Left lung (tissue), 10 donors: Measurements from ENCODE around the gene WFDC8. TPM values are rescaled to one million over a fixed set of nuclear protein-coding genes. Genes with fewer than 3 reads are reported as not detected.
A peak's percentile ranks its signal among the peaks of the same experiment; 100 is the strongest.
"Not testable (repeated sequence)": the region's sequence is repeated elsewhere in the genome, so short reads cannot be mapped to it uniquely, and the experiment has no call there.

ENCODE experiments used
- ATAC-seq: fragments of 200-7000 bp; cut with Tn5 transposase; one replicate; pipeline ENCODE4 v1.9.1; 2020; ENCODE audit warnings: moderate library complexity
- DNase-seq, 4 donors: peaks; one replicate each; pipeline ENCODE4 v3.0.0-alpha.2; 2013 to 2020
- H3K27ac ChIP-seq, 2 donors: fragments of 200-600 bp; sonication (generic) in 1 of 2; one replicate each; pipeline versions ENCODE4 v1.5.0 to v1.8.0; 2020 to 2021
- H3K27me3 ChIP-seq, 2 donors: fragments of 200-600 bp; sonication (generic) in 1 of 2; one replicate each; pipeline versions ENCODE4 v1.5.0 to v1.8.0; 2020 to 2021
- H3K36me3 ChIP-seq, 2 donors: fragments of 200-600 bp; sonication (generic) in 1 of 2; one replicate each; pipeline versions ENCODE4 v1.5.0 to v1.8.0; 2020 to 2021
- H3K4me1 ChIP-seq, 2 donors: fragments of 200-600 bp; one replicate each; pipeline ENCODE4 v1.8.0; 2021
- H3K4me3 ChIP-seq, 2 donors: fragments of 200-600 bp; sonication (generic) in 1 of 2; one replicate each; pipeline versions ENCODE4 v1.5.0 to v1.8.0; 2020 to 2021; ENCODE audit warnings: mild to moderate bottlenecking in 1 of 2
- H3K9me3 ChIP-seq, 2 donors: fragments of 200-600 bp; sonication (generic) in 1 of 2; one replicate each; pipeline versions ENCODE4 v1.5.0 to v1.8.0; 2020 to 2021
- intact Hi-C, 2 donors: fragments of 100-400 bp; cut with DNase I; formaldehyde crosslinking; loops; one replicate each; pipeline versions ENCODE4 v1.11.2 to v1.14.2; 2022
- polyA plus RNA-seq, 6 donors: library from polyadenylated mRNA; unstranded; fragments of 120-200 nt; gene quantifications; one replicate each; pipeline ENCODE4 v1.2.1, GENCODE V29; 2013; ENCODE audit not compliant: insufficient read length in 6 of 6
- total RNA-seq, 2 donors: library from RNA; stranded (reverse); fragmentation: NEBNext Ultra II Directional; extraction: Animal tissue kit (Norgen Biotek cat#: 25700); gene quantifications; one replicate each; pipeline ENCODE4 v1.2.1, GENCODE V29; 2021
- TF ChIP-seq, protein P1 (sequence below), 2 donors: fragments of 200-600 bp; sonication (generic) in 1 of 2; IDR thresholded peaks; one replicate each; pipeline versions ENCODE4 v1.5.0 to v1.8.0; 2021; ENCODE audit warnings: antibody characterized with exemption in 2 of 2
- donor health status: DM: no; HTN: yes; CAD: no.
- donor health status: DM: no; HTN: no; CAD: no.

The WFDC8 gene
- total and polyA plus RNA-seq, 8 donors: 0.28 TPM; not detected in 7

DNA sequence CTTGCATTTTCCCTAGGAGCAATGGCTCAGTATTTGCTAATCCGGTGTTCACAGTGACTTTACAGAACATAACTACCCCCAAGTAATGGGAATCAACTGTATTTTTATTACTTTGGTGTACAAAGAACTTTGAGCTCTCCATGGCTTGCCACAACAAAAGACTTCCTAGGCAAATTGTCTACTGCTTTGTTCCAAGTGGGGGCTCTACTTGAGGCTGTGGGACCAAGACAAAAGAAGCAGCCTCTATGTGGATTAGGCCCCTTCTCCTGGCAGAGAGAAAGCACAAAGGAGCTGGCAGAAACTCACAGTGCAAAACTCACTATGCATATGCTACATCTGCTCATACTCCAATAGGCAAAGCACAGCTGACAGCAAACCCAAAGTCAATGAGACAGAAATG, 853 bp downstream of the WFDC8 start:
- H3K4me1 ChIP-seq: no peaks in the 10 kb centered on the region
- intact Hi-C loops: no loop called here
- DNase-seq (no peak), ATAC-seq (no peak)
- H3K4me3 ChIP-seq: no peak overlapping the region
- peaks cover 0 to 13% of the 10 kb centered on the region in 2 donors for H3K27me3 ChIP-seq
- no peaks in the 10 kb centered on the region for H3K9me3 ChIP-seq
- H3K36me3 ChIP-seq: no peaks in the 10 kb centered on the region
- H3K27ac ChIP-seq: no peak overlapping the region
- TF ChIP-seq, protein P1, sequence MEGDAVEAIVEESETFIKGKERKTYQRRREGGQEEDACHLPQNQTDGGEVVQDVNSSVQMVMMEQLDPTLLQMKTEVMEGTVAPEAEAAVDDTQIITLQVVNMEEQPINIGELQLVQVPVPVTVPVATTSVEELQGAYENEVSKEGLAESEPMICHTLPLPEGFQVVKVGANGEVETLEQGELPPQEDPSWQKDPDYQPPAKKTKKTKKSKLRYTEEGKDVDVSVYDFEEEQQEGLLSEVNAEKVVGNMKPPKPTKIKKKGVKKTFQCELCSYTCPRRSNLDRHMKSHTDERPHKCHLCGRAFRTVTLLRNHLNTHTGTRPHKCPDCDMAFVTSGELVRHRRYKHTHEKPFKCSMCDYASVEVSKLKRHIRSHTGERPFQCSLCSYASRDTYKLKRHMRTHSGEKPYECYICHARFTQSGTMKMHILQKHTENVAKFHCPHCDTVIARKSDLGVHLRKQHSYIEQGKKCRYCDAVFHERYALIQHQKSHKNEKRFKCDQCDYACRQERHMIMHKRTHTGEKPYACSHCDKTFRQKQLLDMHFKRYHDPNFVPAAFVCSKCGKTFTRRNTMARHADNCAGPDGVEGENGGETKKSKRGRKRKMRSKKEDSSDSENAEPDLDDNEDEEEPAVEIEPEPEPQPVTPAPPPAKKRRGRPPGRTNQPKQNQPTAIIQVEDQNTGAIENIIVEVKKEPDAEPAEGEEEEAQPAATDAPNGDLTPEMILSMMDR (IDR thresholded peaks at IDR 0.05): no peak

DNA sequence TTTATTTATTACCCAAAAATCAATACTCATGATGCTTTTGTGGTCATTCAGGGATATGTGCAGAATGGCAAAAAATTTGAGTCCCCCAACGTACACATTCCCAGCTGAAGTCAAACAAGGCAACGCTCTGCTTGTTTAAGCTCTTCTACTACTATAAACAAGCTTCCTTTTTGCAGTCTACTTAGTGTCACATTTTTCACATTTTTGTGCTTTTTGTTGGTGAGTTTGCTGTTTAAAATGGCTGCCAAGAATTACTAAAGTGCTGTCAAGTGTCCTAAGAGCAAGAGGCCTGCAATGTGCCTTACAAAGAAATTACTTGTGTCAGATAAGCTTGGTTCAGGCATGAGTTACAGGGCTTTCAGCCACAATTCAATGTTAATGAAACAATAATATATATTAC, 2.1 kb downstream of the WFDC8 start:
- Histone ChIP-seq H3K4me3 (no peak overlapping the region), H3K36me3 (no peaks in the 10 kb centered on the region), H3K27me3 (peaks cover 0 to 10% of the 10 kb centered on the region in 2 donors), H3K27ac (peak overlapping the region in 1 of 2 donors; percentile 47), H3K4me1 (no peaks in the 10 kb centered on the region), H3K9me3 (no peaks in the 10 kb centered on the region)
- DNase-seq (peak in 2 of 4 donors; percentile 18 to 48), ATAC-seq (peak; percentile 85)
- TF ChIP-seq, protein P1 (IDR thresholded peaks at IDR 0.05): no peak
- intact Hi-C loops: no loop called here

DNA sequence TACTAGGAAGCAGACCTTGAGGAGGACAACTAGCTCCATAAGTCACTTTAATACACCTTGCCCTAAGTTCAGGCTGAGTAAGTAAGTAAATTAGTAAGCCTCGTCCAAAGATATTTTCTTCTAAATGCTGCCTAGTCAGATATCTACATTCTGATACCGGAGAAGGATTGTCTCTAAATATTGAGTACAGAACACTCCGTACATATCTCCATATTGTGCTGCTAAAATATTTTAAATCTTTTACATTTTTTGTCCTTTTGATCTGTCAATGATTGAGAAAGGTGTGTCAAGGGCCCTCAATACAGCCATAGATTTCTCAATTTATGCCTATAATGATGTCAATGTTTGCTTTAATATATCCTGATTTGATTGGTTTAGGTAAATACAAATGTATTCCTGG, 3.2 kb downstream of the WFDC8 start:
- no peaks in the 10 kb centered on the region for H3K36me3 ChIP-seq
- no peaks in the 10 kb centered on the region for H3K4me1 ChIP-seq
- peak overlapping the region; percentile 6 to 14 for H3K27ac ChIP-seq
- no peaks in the 10 kb centered on the region for H3K9me3 ChIP-seq
- H3K27me3 ChIP-seq: peaks cover 0 to 1% of the 10 kb centered on the region in 2 donors
- no peak overlapping the region for H3K4me3 ChIP-seq
- TF ChIP-seq, protein P1 (IDR thresholded peaks at IDR 0.05): no peak
- ATAC-seq (peak; percentile 33), DNase-seq (no peak)
- intact Hi-C loops: no loop called here

DNA sequence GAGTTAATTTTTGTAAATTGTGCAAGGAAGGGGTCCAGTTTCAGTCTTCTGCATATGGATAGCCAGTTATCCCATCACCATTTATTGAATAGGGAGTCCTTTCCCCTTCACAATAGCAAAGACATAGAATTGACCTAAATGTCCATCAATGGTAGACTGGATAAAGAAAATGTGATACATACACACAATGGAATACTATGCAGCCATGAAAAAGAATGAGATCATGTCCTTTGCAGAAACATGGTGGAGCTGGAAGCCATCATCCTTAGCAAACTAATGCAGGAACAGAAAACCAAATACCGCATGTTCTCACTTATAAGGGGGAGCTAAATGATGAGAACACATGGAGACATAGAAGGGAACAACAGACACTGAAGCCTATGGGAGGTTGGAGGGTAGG, 9.4 kb downstream of the WFDC8 start:
- H3K36me3 ChIP-seq, intact Hi-C loops, H3K27ac ChIP-seq, DNase-seq, H3K9me3 ChIP-seq, ATAC-seq, H3K4me1 ChIP-seq, H3K27me3 ChIP-seq, H3K4me3 ChIP-seq: not testable (repeated sequence)

DNA sequence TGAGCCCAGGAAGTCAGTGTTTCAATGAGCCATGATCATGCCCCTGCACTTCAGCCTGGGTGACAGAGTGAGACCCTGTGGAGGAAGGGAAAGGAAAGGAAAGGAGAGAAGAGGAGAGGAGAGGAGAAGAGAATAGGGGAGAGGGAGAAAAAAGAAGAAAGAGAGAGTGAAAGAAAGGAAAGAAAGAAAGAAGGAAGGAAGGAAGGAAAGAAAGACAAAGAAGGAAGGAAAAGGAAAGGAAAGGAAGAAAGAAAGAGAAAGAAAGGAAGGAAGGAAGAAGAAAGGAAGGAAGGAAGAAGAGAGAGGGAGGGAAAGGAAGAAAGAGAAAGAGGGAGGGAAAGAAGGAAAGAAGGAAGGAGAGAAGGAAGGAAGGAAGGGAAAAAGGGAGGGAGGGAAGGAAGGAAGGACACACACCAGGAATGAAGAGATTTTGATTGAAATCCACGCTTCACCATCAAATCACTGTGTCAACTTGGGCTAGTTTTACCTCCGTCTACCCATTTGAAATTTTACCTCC, 14.3 kb downstream of the WFDC8 start:
- DNase-seq (no peak), ATAC-seq (no peak)
- Histone ChIP-seq H3K27ac (no peak overlapping the region), H3K4me3 (no peak overlapping the region), H3K36me3 (no peaks in the 10 kb centered on the region), H3K9me3 (no peaks in the 10 kb centered on the region), H3K27me3 (peaks cover 0 to 28% of the 10 kb centered on the region in 2 donors), H3K4me1 (no peaks in the 10 kb centered on the region)
- intact Hi-C loops: no loop called here
- TF ChIP-seq, protein P1 (IDR thresholded peaks at IDR 0.05): no peak

DNA sequence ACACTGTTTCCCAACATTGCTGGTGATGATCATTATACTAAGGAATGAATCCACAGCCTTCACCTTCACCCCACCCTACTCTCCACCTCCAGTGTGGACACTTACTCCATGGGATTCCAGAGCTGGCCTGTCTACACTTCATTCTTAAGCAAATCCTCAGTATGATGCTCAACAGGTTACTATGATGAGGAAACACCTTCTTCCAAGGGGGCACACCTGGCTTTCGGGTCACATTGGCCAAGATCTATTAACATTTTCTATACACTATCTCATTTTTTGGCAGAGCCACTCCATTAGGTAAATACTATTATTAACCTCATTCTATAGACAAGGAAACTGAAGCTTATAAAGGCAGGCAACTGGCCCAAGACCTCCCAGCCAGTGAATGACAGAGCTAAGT, 23.9 kb downstream of the WFDC8 start:
- no peak for DNase-seq
- no peaks in the 10 kb centered on the region for H3K36me3 ChIP-seq
- no peaks in the 10 kb centered on the region for H3K4me1 ChIP-seq
- no peaks in the 10 kb centered on the region for H3K27me3 ChIP-seq
- no peak for ATAC-seq
- TF ChIP-seq, protein P1 (IDR thresholded peaks at IDR 0.05): no peak
- H3K27ac ChIP-seq: no peak overlapping the region
- intact Hi-C loops: no loop called here
- no peak overlapping the region for H3K4me3 ChIP-seq
- H3K9me3 ChIP-seq: no peaks in the 10 kb centered on the region
